Measurements from ENCODE around the gene STAT3. TPM values are rescaled to one million over a fixed set of nuclear protein-coding genes. Genes with fewer than 3 reads are reported as not detected.

STAT3 gene
- total RNA-seq, 6 experiments from 2014 or later = 65.3 to 74.5 (median 68.8) TPM

- Mint-ChIP-seq H3K36me3 (ENCODE audit: low read depth) (no peaks in the 10 kb centered on the region), H3K9me3 (no peaks in the 10 kb centered on the region), H3K4me3 (peak overlapping the region; percentile 93), H3K27ac (no peak overlapping the region), H3K4me1 (ENCODE audit: low read depth) (peaks cover 62% of the 10 kb centered on the region), H3K27me3 (ENCODE audit: insufficient read depth) (peaks cover 2% of the 10 kb centered on the region)
- no peak for TF ChIP-seq CTCF (IDR thresholded peaks at IDR 0.05)
- DNase-seq = no peak
Observed at GRCh38 chr17:42274253-42274542, 114.0 kb downstream of the STAT3 start.

GRCh38 chr17:42273474-42274252 lies 114.6 kb downstream of the STAT3 start:
- no peak for TF ChIP-seq CTCF (IDR thresholded peaks at IDR 0.05)
- peaks cover 63% of the 10 kb centered on the region for H3K4me1 Mint-ChIP-seq (ENCODE audit: low read depth)
- no peak overlapping the region for H3K4me3 Mint-ChIP-seq
- no peaks in the 10 kb centered on the region for H3K9me3 Mint-ChIP-seq
- DNase-seq = no peak
- H3K27ac Mint-ChIP-seq = no peak overlapping the region; the same call in 1 of the 2 replicates
- no peaks in the 10 kb centered on the region for H3K36me3 Mint-ChIP-seq (ENCODE audit: low read depth)
- peaks cover 2% of the 10 kb centered on the region for H3K27me3 Mint-ChIP-seq (ENCODE audit: insufficient read depth)

- Mint-ChIP-seq H3K27me3 (ENCODE audit: insufficient read depth) (peaks cover 2% of the 10 kb centered on the region), H3K4me1 (ENCODE audit: low read depth) (peaks cover 64% of the 10 kb centered on the region), H3K36me3 (ENCODE audit: low read depth) (no peaks in the 10 kb centered on the region), H3K27ac (no peak overlapping the region), H3K4me3 (no peak overlapping the region), H3K9me3 (no peaks in the 10 kb centered on the region)
- no peak for DNase-seq
- TF ChIP-seq CTCF (IDR thresholded peaks at IDR 0.05) = no peak
Observed at GRCh38 chr17:42272162-42272907, 115.9 kb downstream of the STAT3 start.

GRCh38 chr17:42271779-42272035 lies 116.5 kb downstream of the STAT3 start:
- TF ChIP-seq CTCF (IDR thresholded peaks at IDR 0.05) = no peak
- H3K27ac Mint-ChIP-seq = no peak overlapping the region
- DNase-seq = no peak
- no peak overlapping the region for H3K4me3 Mint-ChIP-seq
- no peaks in the 10 kb centered on the region for H3K9me3 Mint-ChIP-seq
- peaks cover 65% of the 10 kb centered on the region for H3K4me1 Mint-ChIP-seq (ENCODE audit: low read depth)
- no peaks in the 10 kb centered on the region for H3K36me3 Mint-ChIP-seq (ENCODE audit: low read depth)
- peaks cover 2% of the 10 kb centered on the region for H3K27me3 Mint-ChIP-seq (ENCODE audit: insufficient read depth)

GRCh38 chr17:42271006-42271778 lies 117.0 kb downstream of the STAT3 start:
- Mint-ChIP-seq H3K27me3 (ENCODE audit: insufficient read depth) (peaks cover 2% of the 10 kb centered on the region), H3K36me3 (ENCODE audit: low read depth) (no peaks in the 10 kb centered on the region), H3K4me3 (no peak overlapping the region), H3K9me3 (no peaks in the 10 kb centered on the region), H3K27ac (no peak overlapping the region), H3K4me1 (ENCODE audit: low read depth) (peaks cover 69% of the 10 kb centered on the region)
- DNase-seq = no peak
- no peak for TF ChIP-seq CTCF (IDR thresholded peaks at IDR 0.05)
